ENCODE data around the gene ESD. TPM values are rescaled to one million over a fixed set of nuclear protein-coding genes. Genes with fewer than 3 reads are reported as not detected.

The ESD gene
- total RNA-seq, 1 donor from 2014 or later: 109 TPM

- Mint-ChIP-seq H3K36me3 (peaks cover 54% of the 10 kb centered on the region), H3K4me1 (peaks cover 7% of the 10 kb centered on the region), H3K27ac (no peak overlapping the region), H3K9me3 (peaks cover 4% of the 10 kb centered on the region), H3K27me3 (ENCODE audit: low read depth) (no peaks in the 10 kb centered on the region), H3K4me3 (no peak overlapping the region)
- DNase-seq (ENCODE audit: low spot score in 2 of 2, unreplicated experiment in 2 of 2): no peak
- no peak for TF ChIP-seq CTCF (IDR thresholded peaks at IDR 0.05; ENCODE audit: unreplicated experiment)
These were observed 51.3 kb downstream of the ESD start for GRCh38 chr13:46745706-46746105.

- Mint-ChIP-seq H3K27ac (no peak overlapping the region), H3K4me1 (peaks cover 7% of the 10 kb centered on the region), H3K9me3 (peaks cover 4% of the 10 kb centered on the region), H3K4me3 (no peak overlapping the region), H3K36me3 (peaks cover 50% of the 10 kb centered on the region), H3K27me3 (ENCODE audit: low read depth) (no peaks in the 10 kb centered on the region)
- TF ChIP-seq CTCF (IDR thresholded peaks at IDR 0.05; ENCODE audit: unreplicated experiment): no peak
- DNase-seq (ENCODE audit: low spot score in 2 of 2, unreplicated experiment in 2 of 2): no peak
These were observed 51.9 kb downstream of the ESD start for GRCh38 chr13:46745062-46745461.

- Mint-ChIP-seq H3K4me1 (peaks cover 7% of the 10 kb centered on the region), H3K4me3 (no peak overlapping the region), H3K27me3 (ENCODE audit: low read depth) (no peaks in the 10 kb centered on the region), H3K36me3 (peaks cover 48% of the 10 kb centered on the region), H3K9me3 (peaks cover 4% of the 10 kb centered on the region), H3K27ac (no peak overlapping the region)
- no peak for TF ChIP-seq CTCF (IDR thresholded peaks at IDR 0.05; ENCODE audit: unreplicated experiment)
- DNase-seq (ENCODE audit: low spot score in 2 of 2, unreplicated experiment in 2 of 2): no peak
These were observed 53.8 kb downstream of the ESD start for GRCh38 chr13:46743191-46743590.

- H3K36me3 Mint-ChIP-seq: peaks cover 25% of the 10 kb centered on the region
- H3K9me3 Mint-ChIP-seq: no peaks in the 10 kb centered on the region
- no peak overlapping the region for H3K27ac Mint-ChIP-seq
These were observed 57.4 kb downstream of the ESD start for GRCh38 chr13:46739447-46740098.

GRCh38 chr13:46738766-46739165 lies 58.2 kb downstream of the ESD start:
- Mint-ChIP-seq H3K4me1 (peaks cover 10% of the 10 kb centered on the region), H3K27ac (no peak overlapping the region), H3K9me3 (no peaks in the 10 kb centered on the region)

More at GRCh38 chr13:46739447-46740098, 57.4 kb downstream of the ESD start:
- H3K4me1 Mint-ChIP-seq: peaks cover 10% of the 10 kb centered on the region
- TF ChIP-seq CTCF (IDR thresholded peaks at IDR 0.05; ENCODE audit: unreplicated experiment): no peak
- no peak overlapping the region for H3K4me3 Mint-ChIP-seq
- DNase-seq (ENCODE audit: low spot score in 2 of 2, unreplicated experiment in 2 of 2): no peak
- no peaks in the 10 kb centered on the region for H3K27me3 Mint-ChIP-seq (ENCODE audit: low read depth)

More at GRCh38 chr13:46738766-46739165, 58.2 kb downstream of the ESD start:
- H3K27me3 Mint-ChIP-seq (ENCODE audit: low read depth): no peaks in the 10 kb centered on the region
- no peak for TF ChIP-seq CTCF (IDR thresholded peaks at IDR 0.05; ENCODE audit: unreplicated experiment)
- peaks cover 21% of the 10 kb centered on the region for H3K36me3 Mint-ChIP-seq
- no peak overlapping the region for H3K4me3 Mint-ChIP-seq
- DNase-seq (ENCODE audit: low spot score in 2 of 2, unreplicated experiment in 2 of 2): no peak

All from mesothelial cell of epicardium (in vitro differentiated cells).